ENCODE data around the gene PTPRH. TPM values are rescaled to one million over a fixed set of nuclear protein-coding genes. Genes with fewer than 3 reads are reported as not detected.

PTPRH gene
- total and polyA plus RNA-seq, 2 donors (not counting 1 experiment from before 2014, with no cell fraction given), result not detected

DNA sequence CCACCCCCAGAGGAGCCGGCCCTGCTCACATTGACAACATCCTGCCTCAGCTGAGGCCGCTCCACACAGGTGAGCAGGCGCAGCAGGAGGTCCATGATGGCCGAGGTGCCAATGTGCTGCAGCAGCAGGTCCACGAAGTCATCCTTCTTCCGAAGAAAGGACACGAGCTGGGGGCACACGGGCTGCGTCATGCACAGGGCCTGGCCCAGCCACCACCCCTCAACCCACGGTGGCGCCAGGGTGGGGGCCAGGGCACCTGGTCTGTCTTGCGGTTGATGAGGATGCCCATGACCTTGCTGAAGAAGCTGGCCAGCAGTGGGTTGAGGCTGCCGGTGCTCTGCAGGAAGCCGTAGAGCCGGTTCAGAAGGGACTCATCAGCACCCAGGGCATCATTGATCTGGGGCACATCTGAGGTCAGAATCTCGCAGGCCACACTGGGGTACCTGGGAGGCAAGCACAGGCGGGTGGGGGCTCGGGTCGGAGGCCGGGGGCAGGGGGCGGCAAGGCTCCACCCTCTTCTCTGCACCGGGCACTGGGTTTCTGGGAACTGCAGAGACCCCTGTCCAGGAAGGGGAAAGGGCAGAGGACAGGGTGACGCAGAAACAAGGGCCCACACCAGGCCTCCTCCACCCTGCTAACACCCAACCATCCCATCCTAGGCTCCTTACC, 36.1 kb upstream of the PTPRH start:
- TF ChIP-seq, protein P1, sequence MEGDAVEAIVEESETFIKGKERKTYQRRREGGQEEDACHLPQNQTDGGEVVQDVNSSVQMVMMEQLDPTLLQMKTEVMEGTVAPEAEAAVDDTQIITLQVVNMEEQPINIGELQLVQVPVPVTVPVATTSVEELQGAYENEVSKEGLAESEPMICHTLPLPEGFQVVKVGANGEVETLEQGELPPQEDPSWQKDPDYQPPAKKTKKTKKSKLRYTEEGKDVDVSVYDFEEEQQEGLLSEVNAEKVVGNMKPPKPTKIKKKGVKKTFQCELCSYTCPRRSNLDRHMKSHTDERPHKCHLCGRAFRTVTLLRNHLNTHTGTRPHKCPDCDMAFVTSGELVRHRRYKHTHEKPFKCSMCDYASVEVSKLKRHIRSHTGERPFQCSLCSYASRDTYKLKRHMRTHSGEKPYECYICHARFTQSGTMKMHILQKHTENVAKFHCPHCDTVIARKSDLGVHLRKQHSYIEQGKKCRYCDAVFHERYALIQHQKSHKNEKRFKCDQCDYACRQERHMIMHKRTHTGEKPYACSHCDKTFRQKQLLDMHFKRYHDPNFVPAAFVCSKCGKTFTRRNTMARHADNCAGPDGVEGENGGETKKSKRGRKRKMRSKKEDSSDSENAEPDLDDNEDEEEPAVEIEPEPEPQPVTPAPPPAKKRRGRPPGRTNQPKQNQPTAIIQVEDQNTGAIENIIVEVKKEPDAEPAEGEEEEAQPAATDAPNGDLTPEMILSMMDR (IDR thresholded peaks at IDR 0.05), result no peak
- TF ChIP-seq EZH2 (IDR thresholded peaks at IDR 0.05; ENCODE audit: borderline replicate concordance, insufficient read depth, low read depth, low read length, poor library complexity, severe bottlenecking), result no peak
- Histone ChIP-seq H3K9me3 (ENCODE audit: control extremely low read depth in 1 of 3, control insufficient read depth in 2 of 3, insufficient read depth in 1 of 3, low read length in 2 of 3) (no peaks in the 10 kb centered on the region), H3K4me2 (replicated peaks; ENCODE audit: low read depth, low read length, poor library complexity, severe bottlenecking) (no peak overlapping the region), H3K79me2 (ENCODE audit: control insufficient read depth, insufficient read depth, low read length) (peaks cover 99% of the 10 kb centered on the region), H3K36me3 (replicated peaks in 1 of 2; ENCODE audit: control extremely low read depth in 1 of 2, control insufficient read depth in 1 of 2, extremely low read depth in 1 of 2, insufficient read depth in 2 of 2, low read length in 1 of 2) (peaks cover 0 to 83% of the 10 kb centered on the region in 2 experiments), H3K4me1 (ENCODE audit: control insufficient read depth in 2 of 2, insufficient read depth in 2 of 2, low read length in 2 of 2) (peaks cover 32 to 37% of the 10 kb centered on the region in 2 donors), H3K4me3 (ENCODE audit: control extremely low read depth in 1 of 5, extremely low read depth in 1 of 5, insufficient read depth in 1 of 5, low read depth in 2 of 5, low read length in 4 of 5) (no peak overlapping the region), H3K9ac (ENCODE audit: low read length) (no peak overlapping the region), H3K27ac (ENCODE audit: low read length in 2 of 2) (no peak overlapping the region), H2AFZ (ENCODE audit: insufficient read depth, low read depth, low read length, poor library complexity, severe bottlenecking) (no peak overlapping the region), H3K27me3 (replicated peaks in 1 of 4; ENCODE audit: control extremely low read depth in 1 of 4, control insufficient read depth in 3 of 4, insufficient read depth in 4 of 4, low read length in 3 of 4) (no peaks in the 10 kb centered on the region), H4K20me1 (ENCODE audit: control insufficient read depth, insufficient read depth, low read length, poor library complexity, severe bottlenecking) (peaks cover 100% of the 10 kb centered on the region)
- Mint-ChIP-seq H3K27me3 (no peaks in the 10 kb centered on the region), H3K4me3 (no peak overlapping the region), H3K9me3 (ENCODE audit: insufficient read depth) (no peaks in the 10 kb centered on the region), H3K27ac (no peak overlapping the region), H3K4me1 (peaks cover 28% of the 10 kb centered on the region)
- intact Hi-C loops (cut with micrococcal nuclease), result no loop called here
- ChIA-PET CTCF (interaction anchor here (0.6 to 1.3 kb wide), 5 partner anchors 9 to 562 kb away, joined by 3 to 4 read pairs (median 3); no protein-coding TSS in a partner anchor), POLR2A (no interaction called here)
- DNase-seq, result no peak
- WGBS (ENCODE audit: insufficient coverage), result 94% methylated on average over 22 of the region's 23 CpGs
- no peak for ATAC-seq (ENCODE audit: low read depth)

DNA sequence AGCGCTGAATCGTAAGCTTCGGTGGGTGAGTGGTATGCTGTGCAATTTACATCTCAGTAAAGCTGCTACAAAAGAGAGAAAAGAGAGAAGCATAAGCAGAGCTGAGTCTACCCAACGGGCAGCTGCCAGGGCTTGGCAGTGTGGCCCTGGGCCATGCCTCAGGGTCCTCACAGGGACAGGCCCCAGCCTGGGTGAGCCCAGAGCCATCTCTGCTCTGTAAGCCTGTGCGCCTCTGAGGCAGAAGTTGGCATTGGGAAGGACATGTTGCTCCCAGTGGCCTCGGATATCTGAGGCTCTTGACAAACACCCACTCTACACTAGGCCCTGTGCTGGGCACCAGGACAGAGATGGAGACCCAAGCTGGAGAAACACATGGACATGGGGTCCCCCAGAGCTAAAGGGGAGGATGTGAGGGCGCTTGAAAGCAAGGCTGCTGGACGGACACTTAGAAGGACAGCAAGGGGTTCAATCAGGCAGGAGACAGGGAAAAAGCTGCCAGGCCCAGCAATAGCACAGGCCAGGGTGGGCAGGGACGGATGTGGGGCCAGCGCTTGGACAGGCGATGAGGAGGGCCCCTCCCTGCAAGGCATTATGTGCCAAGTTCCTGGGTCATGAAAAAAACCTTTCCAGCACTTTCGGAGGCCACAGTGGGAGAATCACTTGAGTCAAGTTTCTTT, 34.8 kb upstream of the PTPRH start:
- H3K9ac ChIP-seq (ENCODE audit: low read length), result no peak overlapping the region
- no peaks in the 10 kb centered on the region for H3K27me3 ChIP-seq (replicated peaks in 1 of 4; ENCODE audit: control extremely low read depth in 1 of 4, control insufficient read depth in 3 of 4, insufficient read depth in 4 of 4, low read length in 3 of 4)
- ChIA-PET POLR2A (no interaction called here), CTCF (interaction anchor here (1.3 kb wide), 1 partner anchor 48 kb away, joined by 3 read pairs; no protein-coding TSS in a partner anchor)
- no peak overlapping the region for H2AFZ ChIP-seq (ENCODE audit: insufficient read depth, low read depth, low read length, poor library complexity, severe bottlenecking)
- peaks cover 24 to 26% of the 10 kb centered on the region in 2 donors for H3K4me1 ChIP-seq (ENCODE audit: control insufficient read depth in 2 of 2, insufficient read depth in 2 of 2, low read length in 2 of 2)
- Mint-ChIP-seq H3K27me3 (no peaks in the 10 kb centered on the region), H3K9me3 (ENCODE audit: insufficient read depth) (no peaks in the 10 kb centered on the region), H3K27ac (no peak overlapping the region), H3K4me1 (peaks cover 20% of the 10 kb centered on the region), H3K4me3 (no peak overlapping the region)
- TF ChIP-seq, protein P1 (IDR thresholded peaks at IDR 0.05), result no peak
- no peak for TF ChIP-seq EZH2 (IDR thresholded peaks at IDR 0.05; ENCODE audit: borderline replicate concordance, insufficient read depth, low read depth, low read length, poor library complexity, severe bottlenecking)
- peaks cover 100% of the 10 kb centered on the region for H4K20me1 ChIP-seq (ENCODE audit: control insufficient read depth, insufficient read depth, low read length, poor library complexity, severe bottlenecking)
- peaks cover 99% of the 10 kb centered on the region for H3K79me2 ChIP-seq (ENCODE audit: control insufficient read depth, insufficient read depth, low read length)
- WGBS (ENCODE audit: insufficient coverage), result 96% methylated on average over 10 of the region's 12 CpGs
- no peak for ATAC-seq (ENCODE audit: low read depth)
- H3K4me2 ChIP-seq (replicated peaks; ENCODE audit: low read depth, low read length, poor library complexity, severe bottlenecking), result no peak overlapping the region
- peaks cover 0 to 88% of the 10 kb centered on the region in 2 experiments for H3K36me3 ChIP-seq (replicated peaks in 1 of 2; ENCODE audit: control extremely low read depth in 1 of 2, control insufficient read depth in 1 of 2, extremely low read depth in 1 of 2, insufficient read depth in 2 of 2, low read length in 1 of 2)
- H3K27ac ChIP-seq (ENCODE audit: low read length in 2 of 2), result no peak overlapping the region
- no peak overlapping the region for H3K4me3 ChIP-seq (ENCODE audit: control extremely low read depth in 1 of 5, extremely low read depth in 1 of 5, insufficient read depth in 1 of 5, low read depth in 2 of 5, low read length in 4 of 5)
- DNase-seq, result no peak
- no peaks in the 10 kb centered on the region for H3K9me3 ChIP-seq (ENCODE audit: control extremely low read depth in 1 of 3, control insufficient read depth in 2 of 3, insufficient read depth in 1 of 3, low read length in 2 of 3)
- intact Hi-C loops (cut with micrococcal nuclease), result no loop called here

All from B cell (primary cell).